ENCODE results near the gene TSPEAR. TPM values are rescaled to one million over a fixed set of nuclear protein-coding genes. Genes with fewer than 3 reads are reported as not detected.
"Not testable (repeated sequence)": the region's sequence is repeated elsewhere in the genome, so short reads cannot be mapped to it uniquely, and the experiment has no call there.

Gene TSPEAR
- total RNA-seq, 1 donor from 2014 or later = 0.10 TPM

DNA sequence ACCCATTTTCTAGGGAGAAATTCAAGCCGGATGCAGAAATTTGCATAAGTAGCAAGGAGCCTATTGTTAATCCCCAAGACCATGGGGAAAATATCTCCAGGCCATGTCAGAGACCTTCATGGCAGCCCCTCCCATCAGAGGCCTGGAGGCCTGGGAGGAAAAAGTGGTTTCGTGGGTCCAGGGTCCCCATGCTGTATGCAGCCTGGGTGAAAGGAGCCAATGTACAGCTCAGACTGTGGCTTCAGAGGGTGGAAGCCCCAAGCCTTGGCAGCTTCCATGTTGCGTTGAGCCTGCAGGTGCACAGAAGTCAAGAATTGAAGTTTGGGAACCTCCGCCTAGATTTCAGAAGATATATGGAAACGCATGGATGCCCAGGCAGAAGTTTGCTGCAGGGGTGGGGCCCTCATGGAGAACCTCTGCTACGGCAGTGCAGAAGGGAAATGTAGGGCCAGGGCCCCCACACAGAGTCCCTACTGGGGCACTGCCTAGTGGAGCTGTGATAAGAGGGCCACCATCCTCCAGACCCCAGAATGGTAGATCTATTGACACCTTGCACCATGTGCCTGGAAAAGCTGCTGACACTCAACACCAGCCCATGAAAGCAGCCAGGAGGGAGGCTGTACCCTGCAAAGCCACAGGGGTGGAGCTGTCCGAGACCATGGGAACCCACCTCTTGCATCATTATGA lies 101.1 kb downstream of the TSPEAR start:
- DNase-seq (ENCODE audit: low spot score) = not testable (repeated sequence)

DNA sequence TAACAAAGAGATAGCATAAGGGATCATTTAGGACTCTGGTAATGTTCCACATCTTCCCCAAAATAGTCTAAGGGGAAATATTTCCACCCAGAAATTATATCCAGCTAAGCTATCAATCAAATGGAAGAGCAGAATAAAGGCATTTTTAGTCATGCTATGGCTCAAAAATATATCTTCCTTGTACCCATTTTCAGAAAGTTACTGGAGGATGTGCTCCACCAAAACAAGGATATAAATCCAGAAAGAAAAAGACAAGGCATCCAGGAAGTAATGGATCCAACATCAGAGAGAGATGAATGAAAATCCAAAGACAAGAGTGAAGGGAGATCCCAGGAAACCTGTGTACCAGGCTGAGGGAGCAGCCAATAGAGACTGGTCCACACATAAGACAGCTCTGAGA lies 102.2 kb downstream of the TSPEAR start:
- no peak for DNase-seq (ENCODE audit: low spot score)

DNA sequence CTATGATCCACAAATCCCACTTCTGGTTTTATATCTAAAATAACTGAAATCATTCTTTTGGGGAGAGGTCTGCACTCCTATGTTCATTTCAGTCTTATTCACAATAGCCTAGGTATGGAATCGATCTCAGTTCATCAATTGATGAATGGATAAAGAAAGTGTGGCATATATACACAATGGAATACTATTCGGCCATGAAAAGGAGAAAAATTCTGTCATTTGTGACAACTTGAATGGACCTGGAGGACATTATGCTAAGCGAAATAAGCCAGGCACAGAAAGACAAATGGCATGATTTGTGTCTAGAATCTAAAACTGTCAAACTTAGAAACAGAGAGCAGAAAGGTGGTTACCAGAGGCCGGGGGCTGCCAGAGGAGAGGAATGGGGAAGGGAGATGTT lies 104.9 kb downstream of the TSPEAR start:
- no peak for DNase-seq (ENCODE audit: low spot score)

GRCh38 chr21:44603911-44604310 lies 107.5 kb downstream of the TSPEAR start:
- no peak for DNase-seq (ENCODE audit: low spot score)

DNA sequence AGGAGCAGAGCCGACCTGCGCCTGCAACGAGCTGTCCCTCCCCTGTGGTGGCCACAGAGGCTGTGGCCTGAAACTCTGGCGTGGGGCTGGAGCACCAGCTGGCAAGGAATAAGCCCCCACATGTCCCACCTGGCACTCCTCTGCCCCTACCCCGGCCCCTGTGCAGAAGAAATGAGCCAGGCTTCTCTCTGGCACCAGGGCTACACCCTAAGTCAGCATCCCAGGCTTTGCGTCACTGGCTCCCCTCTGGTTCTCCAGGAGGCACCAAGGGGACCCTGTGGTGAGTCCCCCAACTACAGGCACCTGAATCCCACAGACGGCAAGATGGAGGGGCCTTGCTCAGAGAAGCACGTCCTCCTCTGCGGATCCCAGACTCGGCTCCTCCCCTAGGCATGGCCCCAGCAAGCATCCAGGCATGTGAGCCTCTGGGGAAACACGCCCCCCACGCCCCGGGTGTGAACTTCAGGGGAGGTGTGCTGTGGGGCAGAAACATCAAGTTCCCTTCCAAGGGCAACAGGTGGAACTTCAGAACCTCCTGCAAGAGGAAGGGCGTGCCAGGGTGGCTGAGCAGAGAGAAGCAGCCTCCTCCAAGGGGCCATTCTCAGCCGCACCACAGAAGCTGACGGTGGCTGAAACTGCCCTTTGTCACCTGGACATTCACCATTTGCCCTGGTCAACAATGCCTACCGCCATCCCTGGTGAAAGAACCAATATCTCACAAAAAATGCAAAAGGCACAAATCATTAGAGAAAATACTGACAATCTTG lies 108.1 kb downstream of the TSPEAR start:
- no peak for DNase-seq (ENCODE audit: low spot score)

DNA sequence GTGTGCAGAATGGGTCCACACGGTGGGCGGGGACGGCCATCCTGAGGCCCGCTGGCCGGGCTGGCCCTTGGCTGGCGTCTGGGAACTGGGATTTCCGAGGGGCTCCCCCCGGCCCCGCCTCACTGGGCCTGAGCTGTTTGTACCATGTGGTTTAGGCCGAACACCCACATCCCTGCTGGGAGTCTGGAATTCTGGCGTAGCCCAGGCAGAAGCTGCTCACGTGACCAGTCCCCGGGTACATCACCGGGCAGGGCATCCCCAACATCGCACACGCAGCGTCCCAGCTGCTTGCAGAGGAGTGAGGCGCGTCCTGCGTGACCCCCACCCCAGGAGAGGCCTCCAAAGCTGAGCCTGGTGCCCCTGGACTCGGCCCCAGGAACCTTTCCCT lies 108.9 kb downstream of the TSPEAR start:
- no peak for DNase-seq (ENCODE audit: low spot score)

DNA sequence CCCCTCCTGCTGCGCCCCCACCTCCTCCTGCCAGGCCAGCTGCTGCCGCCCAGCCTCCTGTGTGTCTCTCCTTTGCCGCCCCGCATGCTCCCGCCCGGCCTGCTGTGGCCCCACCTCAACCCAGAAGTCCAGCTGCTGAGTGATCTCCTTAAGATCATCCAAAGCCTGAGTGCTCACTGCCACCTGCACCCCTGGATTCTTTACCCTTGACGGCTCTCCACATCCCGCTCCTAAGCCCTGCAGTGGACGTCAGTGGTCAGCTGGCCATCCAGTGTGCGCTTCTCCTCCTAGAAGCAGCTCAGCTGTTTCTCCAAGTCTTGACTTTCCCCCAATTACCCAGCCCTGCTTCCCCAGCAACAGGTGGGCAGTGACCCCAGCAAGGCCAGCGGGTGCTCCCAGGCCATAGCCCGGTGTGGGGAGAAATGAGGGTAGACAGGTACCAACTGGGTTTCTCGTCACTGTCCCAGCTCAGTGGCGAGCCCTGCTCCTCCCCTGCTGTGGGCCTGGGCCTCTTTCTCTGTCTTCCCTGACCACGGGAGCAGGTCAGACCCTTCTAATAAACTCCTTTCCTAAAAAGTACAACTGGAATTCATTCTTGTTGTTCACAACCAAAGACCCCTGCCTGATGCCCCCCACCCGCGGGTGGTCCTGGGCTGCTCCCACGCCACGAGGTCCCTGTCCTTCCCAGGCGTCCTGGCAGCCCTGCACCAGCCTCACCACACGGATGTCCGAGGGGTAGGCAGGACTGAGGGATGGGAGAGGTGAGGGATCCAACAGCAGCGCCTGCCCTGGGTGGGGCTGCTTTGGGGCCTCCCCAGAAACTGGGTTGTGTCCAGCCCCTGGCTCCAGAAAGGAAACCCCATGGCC lies 109.5 kb downstream of the TSPEAR start:
- no peak for DNase-seq (ENCODE audit: low spot score)

DNA sequence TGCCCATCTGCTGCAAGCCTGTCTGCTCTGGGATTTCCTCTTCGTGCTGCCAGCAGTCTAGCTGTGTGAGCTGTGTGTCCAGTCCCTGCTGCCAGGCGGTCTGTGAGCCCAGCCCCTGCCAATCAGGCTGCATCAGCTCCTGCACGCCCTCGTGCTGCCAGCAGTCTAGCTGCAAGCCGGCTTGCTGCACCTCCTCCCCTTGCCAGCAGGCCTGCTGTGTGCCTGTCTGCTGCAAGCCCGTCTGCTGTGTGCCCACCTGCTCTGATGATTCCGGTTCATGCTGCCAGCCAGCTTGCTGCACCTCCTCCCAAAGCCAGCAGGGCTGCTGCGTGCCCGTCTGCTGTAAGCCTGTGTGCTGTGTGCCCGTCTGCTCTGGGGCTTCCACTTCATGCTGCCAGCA lies 110.3 kb downstream of the TSPEAR start:
- not testable (repeated sequence) for DNase-seq (ENCODE audit: low spot score)

- DNase-seq (ENCODE audit: low spot score) = not testable (repeated sequence)
Measured at GRCh38 chr21:44600118-44600978, 111.0 kb downstream of the TSPEAR start, which contains the start of gene KRTAP10-7. Gene KRTAP10-7 (plus strand): TSS chr21:44600597. CDS start chr21:44600622, 25 bp downstream.

- no peak for DNase-seq (ENCODE audit: low spot score)
Measured at GRCh38 chr21:44599264-44600029, 111.9 kb downstream of the TSPEAR start.

DNA sequence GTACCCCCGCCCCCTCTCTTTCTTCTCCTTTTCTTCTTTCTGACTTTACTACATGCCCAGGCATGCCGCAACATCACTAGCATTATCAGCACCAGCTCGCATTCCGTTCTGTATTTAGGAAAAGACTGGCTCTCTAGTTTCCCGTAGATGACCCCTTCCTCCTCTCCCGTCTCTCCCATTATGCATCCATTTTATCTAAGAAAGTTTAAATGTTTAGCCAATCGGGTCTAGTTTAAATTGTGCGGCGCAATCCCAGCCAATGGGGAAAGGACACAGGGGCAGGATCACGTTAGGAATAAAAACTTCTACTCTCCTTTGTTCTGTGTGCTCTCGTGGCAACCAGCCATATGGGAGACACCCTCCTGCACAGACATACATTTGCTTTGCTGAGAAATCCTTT lies 113.3 kb downstream of the TSPEAR start:
- no peak for DNase-seq (ENCODE audit: low spot score)

DNA sequence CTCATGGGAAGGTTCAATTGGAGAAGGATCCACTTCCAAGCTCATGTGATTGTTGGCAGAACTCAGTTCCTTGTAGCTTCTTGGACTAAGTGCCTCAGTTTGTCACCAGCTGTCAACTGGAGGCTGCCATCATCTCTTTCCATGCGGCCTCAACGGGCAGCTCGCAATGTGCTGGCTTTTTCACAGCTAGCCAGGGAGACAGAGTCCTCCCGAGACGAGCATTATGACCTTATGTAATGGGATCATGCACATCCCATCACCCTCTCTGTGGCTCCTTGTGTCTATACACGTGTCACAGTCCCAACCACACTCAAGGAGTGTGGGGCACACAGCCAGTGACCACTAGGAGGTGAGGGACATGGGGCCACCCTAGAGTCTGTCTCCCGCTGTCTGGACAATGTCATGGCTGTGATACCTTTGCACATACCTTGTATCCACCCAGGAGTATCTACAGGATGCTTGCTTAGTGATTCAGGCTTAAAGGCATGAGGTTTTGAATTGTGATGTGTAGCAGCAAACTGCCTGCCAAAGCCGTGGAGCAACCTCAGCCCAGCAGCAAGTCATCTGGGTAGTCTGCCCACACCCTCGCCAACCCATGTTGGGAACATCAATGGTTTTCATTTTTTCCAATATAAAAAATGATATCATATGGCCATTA lies 115.2 kb downstream of the TSPEAR start:
- DNase-seq (ENCODE audit: low spot score) = no peak

DNA sequence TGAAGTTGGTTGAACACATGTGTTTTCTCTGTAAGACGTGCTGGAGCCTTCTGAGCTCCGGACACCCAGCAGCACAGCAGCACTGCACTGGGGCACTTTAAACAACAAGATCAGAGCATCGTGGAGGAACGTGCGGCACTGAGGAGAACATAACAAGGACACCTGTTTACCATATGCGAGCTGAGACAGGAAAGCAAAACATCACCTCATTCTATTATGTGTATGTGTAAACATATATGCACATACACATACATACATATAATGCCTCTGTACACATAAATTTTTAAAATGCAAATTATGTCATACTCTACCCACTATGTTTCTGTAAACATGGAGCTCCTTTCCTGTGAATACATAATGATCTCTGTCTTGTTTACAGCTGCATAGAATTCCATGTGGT lies 115.8 kb downstream of the TSPEAR start:
- no peak for DNase-seq (ENCODE audit: low spot score)

DNA sequence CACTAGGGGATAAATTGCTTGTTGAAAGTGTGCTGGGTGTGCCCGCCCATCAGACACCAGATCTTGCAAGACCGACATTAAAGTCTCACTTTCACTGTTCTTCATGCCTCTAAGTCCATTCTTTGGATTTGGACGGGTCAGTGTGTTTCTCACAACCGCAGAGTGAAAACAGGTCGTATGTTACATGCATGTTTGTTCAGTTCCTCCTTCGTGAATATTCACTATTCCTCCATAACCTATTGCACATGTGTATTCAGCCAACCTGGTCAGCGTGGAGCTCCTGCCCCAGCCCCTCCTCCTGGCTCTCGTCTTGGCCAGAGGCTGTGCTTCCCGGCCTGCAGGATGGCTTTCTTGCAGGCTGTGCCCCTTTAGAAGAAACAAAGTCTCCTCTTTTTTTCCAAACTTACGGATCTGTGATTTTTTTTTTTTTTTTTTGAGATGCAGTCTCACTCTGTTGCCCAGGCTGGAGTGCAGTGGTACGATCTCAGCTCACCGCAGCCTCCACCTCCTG lies 116.9 kb downstream of the TSPEAR start:
- no peak for DNase-seq (ENCODE audit: low spot score)

DNA sequence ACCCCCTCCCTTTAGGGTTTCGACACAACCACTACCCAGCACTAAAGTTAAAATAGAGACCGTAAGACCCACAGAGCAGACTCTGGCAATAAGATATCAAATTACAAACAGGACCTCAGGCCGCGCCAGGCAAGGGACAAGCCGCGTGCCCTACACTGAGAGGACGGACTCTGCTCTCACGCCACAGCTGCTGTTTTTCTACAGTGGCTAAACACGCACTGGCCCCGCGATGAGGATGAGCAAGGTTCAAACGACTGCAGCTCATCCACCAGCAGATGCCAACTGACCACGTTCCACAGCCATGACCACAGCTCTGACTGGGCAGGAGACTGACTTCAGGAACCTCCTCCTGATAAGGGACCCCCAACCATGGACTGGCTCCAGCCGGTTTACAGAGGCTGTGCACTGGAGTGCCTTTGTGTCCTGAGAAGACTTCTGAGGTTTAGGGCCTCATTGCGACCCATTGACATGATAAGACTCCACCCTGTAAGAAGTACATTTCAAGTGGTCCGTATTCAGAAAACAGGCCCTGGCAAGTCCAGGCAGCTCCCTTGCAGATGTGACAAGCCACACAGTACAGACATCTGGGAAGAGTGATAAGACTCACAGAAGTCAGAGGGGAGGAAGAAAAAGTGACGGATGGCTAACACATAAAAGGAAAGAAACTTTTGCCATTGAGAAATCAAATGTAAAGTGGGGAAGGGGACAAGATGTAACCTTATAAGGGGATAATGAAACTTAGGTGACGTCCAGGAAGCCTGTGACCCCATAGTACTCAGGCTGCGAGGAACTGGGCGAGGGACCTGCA lies 117.6 kb downstream of the TSPEAR start:
- DNase-seq (ENCODE audit: low spot score) = no peak

GRCh38 chr21:44592446-44593311 lies 118.7 kb downstream of the TSPEAR start, which contains the start of gene KRTAP10-6:
Gene KRTAP10-6 (minus strand): TSS chr21:44592505. CDS start chr21:44592484, 21 bp downstream.
- DNase-seq (ENCODE audit: low spot score) = no peak

DNA sequence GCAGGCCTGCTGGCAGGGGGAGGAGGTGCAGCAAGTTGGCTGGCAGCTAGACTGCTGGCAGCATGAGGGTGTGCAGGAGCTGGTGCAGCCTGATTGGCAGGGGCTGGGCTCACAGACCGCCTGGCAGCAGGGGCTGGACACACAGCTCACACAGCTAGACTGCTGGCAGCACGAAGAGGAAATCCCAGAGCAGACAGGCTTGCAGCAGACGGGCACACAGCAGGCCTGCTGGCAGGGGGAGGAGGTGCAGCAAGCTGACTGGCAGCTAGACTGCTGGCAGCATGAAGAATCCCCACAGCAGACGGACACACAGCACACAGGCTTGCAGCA lies 119.6 kb downstream of the TSPEAR start:
- not testable (repeated sequence) for DNase-seq (ENCODE audit: low spot score)
